CD8-positive, alpha-beta memory T cell (primary cell): Measurements from ENCODE around the gene LMLN. TPM values are rescaled to one million over a fixed set of nuclear protein-coding genes. Genes with fewer than 3 reads are reported as not detected.
"Not testable (repeated sequence)": the region's sequence is repeated elsewhere in the genome, so short reads cannot be mapped to it uniquely, and the experiment has no call there.

Experiments
- CTCF ChIA-PET: fragments of 350-600 bp; sonication (Branson Sonifier 250); formaldehyde crosslinking; loops from one replicate; lab custom pipeline; 2021; ENCODE audit warnings: antibody characterized with exemption; lab: Charles Lee
- POLR2A ChIA-PET: fragments of 350-600 bp; sonication (Branson Sonifier 250); formaldehyde crosslinking; loops from one replicate; lab custom pipeline; 2021; ENCODE audit warnings: antibody characterized with exemption; lab: Charles Lee
- DNase-seq, 5 donors: peaks; one replicate each; pipeline versions ENCODE4 v3.0.0 to v3.0.0-alpha.2; 2020 to 2022; ENCODE audit warnings: mixed read lengths in 1 of 5
- H3K27ac ChIP-seq: one replicate; pipeline ENCODE4 v1.7.0; 2013; ENCODE audit warnings: low read depth, mild to moderate bottlenecking, low read length, moderate library complexity
- H3K27me3 ChIP-seq: 2 replicates; pipeline ENCODE4 v1.7.0; 2013; ENCODE audit warnings: low read length, mild to moderate bottlenecking; ENCODE audit not compliant: insufficient read depth, poor library complexity, severe bottlenecking
- H3K36me3 ChIP-seq: 2 replicates; pipeline ENCODE4 v1.7.0; 2013; ENCODE audit warnings: mild to moderate bottlenecking, low read length, moderate library complexity; ENCODE audit not compliant: insufficient read depth
- H3K4me1 ChIP-seq: 2 replicates; pipeline ENCODE4 v1.7.0; 2013; ENCODE audit warnings: mild to moderate bottlenecking, low read length, moderate library complexity; ENCODE audit not compliant: insufficient read depth
- H3K4me3 ChIP-seq: 2 replicates; pipeline ENCODE4 v1.7.0; 2013; ENCODE audit warnings: mild to moderate bottlenecking, low read length
- H3K9me3 ChIP-seq: 2 replicates; pipeline ENCODE4 v1.7.0; 2013; ENCODE audit warnings: mild to moderate bottlenecking, low read length
- H3K27ac Mint-ChIP-seq, 8 donors: one replicate each; pipeline ENCODE4 v1.8.0; 2020 to 2021; ENCODE audit warnings: mixed read lengths in 8 of 8, mild to moderate bottlenecking in 6 of 8, inconsistent platforms in 3 of 8, moderate library complexity in 3 of 8
- H3K27me3 Mint-ChIP-seq, 2 donors: one replicate each; pipeline ENCODE4 v1.8.0; 2020 to 2021; ENCODE audit warnings: mixed read lengths in 2 of 2, mild to moderate bottlenecking in 1 of 2, moderate library complexity in 1 of 2
- H3K36me3 Mint-ChIP-seq, 3 donors: one replicate each; pipeline ENCODE4 v1.8.0; 2020 to 2021; ENCODE audit warnings: mixed read lengths in 3 of 3, inconsistent platforms in 1 of 3, mild to moderate bottlenecking in 1 of 3
- H3K4me1 Mint-ChIP-seq, 3 donors: one replicate each; pipeline ENCODE4 v1.8.0; 2020 to 2021; ENCODE audit warnings: mixed read lengths in 3 of 3, inconsistent platforms in 1 of 3, mild to moderate bottlenecking in 1 of 3
- H3K4me3 Mint-ChIP-seq, 7 donors: one replicate each; pipeline ENCODE4 v1.8.0; 2020 to 2021; ENCODE audit warnings: mixed read lengths in 7 of 7, mild to moderate bottlenecking in 6 of 7, moderate library complexity in 4 of 7, inconsistent platforms in 2 of 7
- H3K9me3 Mint-ChIP-seq, 5 donors: one replicate each; pipeline ENCODE4 v1.8.0; 2020 to 2022; ENCODE audit warnings: mixed read lengths in 5 of 5, mild to moderate bottlenecking in 3 of 5, moderate library complexity in 2 of 5, inconsistent platforms in 1 of 5
- polyA plus RNA-seq: library from polyadenylated mRNA; unstranded; fragments of 300-500 nt; fragmentation: Illumina TruSeq; gene quantifications from one replicate; pipeline ENCODE4 v1.2.3, GENCODE V29; 2021
- total RNA-seq, 2 experiments: library from RNA; stranded (reverse); gene quantifications; one replicate each; pipeline ENCODE4 v1.2.3, GENCODE V29; 2021

LMLN gene
- total RNA-seq (1 to 10 TPM; 7.3 to 7.4 TPM), polyA plus RNA-seq (2.4 TPM)

- peaks cover 3 to 39% (median 12%) of the 10 kb centered on the region in 3 donors for H3K36me3 Mint-ChIP-seq
- peaks cover 52 to 64% (median 59%) of the 10 kb centered on the region in 3 donors for H3K4me1 Mint-ChIP-seq
- Histone ChIP-seq H3K4me3 (peak within 1 kb of the TSS; percentile 75), H3K4me1 (peaks cover 41% of the 10 kb centered on the region), H3K27ac (peak within 1 kb of the TSS; percentile 74), H3K36me3 (peaks cover 17% of the 10 kb centered on the region), H3K27me3 (no peaks in the 10 kb centered on the region), H3K9me3 (no peaks in the 10 kb centered on the region)
- no peaks in the 10 kb centered on the region for H3K9me3 Mint-ChIP-seq
- H3K27ac Mint-ChIP-seq: peak within 1 kb of the TSS; percentile 91 to 98 (median 96)
- no peaks in the 10 kb centered on the region for H3K27me3 Mint-ChIP-seq
- peak within 1 kb of the TSS; percentile 86 to 96 (median 89) for H3K4me3 Mint-ChIP-seq
- ChIA-PET POLR2A (interaction anchor here (0.6 to 1.8 kb wide), 2 partner anchors 9 to 10 kb away, joined by 3 to 13 read pairs; partner anchors contain the start of gene RPL35A), CTCF (no interaction called here)
- peak; percentile 94 to 96 (median 95) for DNase-seq
These were observed at the start of gene LMLN for GRCh38 chr3:197959891-197960693. LMLN (plus strand) TSS chr3:197960217; CDS start chr3:197960246, 29 bp downstream.

GRCh38 chr3:197912741-197913476 lies 47.1 kb upstream of the LMLN start:
- H3K4me3 ChIP-seq: no peak overlapping the region
- H3K27ac Mint-ChIP-seq: peak overlapping the region in 6 of 8 donors; percentile 37 to 86 (median 68)
- DNase-seq: no peak
- H3K27ac ChIP-seq: no peak overlapping the region
- ChIA-PET POLR2A (no interaction called here), CTCF (no interaction called here)
- H3K9me3 Mint-ChIP-seq: no peaks in the 10 kb centered on the region
- no peaks in the 10 kb centered on the region for H3K9me3 ChIP-seq
- peaks cover 0 to 8% (median 8%) of the 10 kb centered on the region in 3 donors for H3K36me3 Mint-ChIP-seq
- H3K4me3 Mint-ChIP-seq: peak overlapping the region; percentile 21 to 87 (median 64)
- peaks cover 0 to 1% of the 10 kb centered on the region in 2 donors for H3K27me3 Mint-ChIP-seq
- H3K36me3 ChIP-seq: no peaks in the 10 kb centered on the region
- no peaks in the 10 kb centered on the region for H3K27me3 ChIP-seq
- peaks cover 0 to 6% (median 0%) of the 10 kb centered on the region in 3 donors for H3K4me1 Mint-ChIP-seq
- H3K4me1 ChIP-seq: no peaks in the 10 kb centered on the region

- H3K4me3 ChIP-seq: no peak overlapping the region
- H3K4me1 Mint-ChIP-seq: peaks cover 0 to 6% (median 0%) of the 10 kb centered on the region in 3 donors
- POLR2A ChIA-PET: no interaction called here
- no peak for DNase-seq
- H3K36me3 ChIP-seq: no peaks in the 10 kb centered on the region
- H3K27me3 ChIP-seq: no peaks in the 10 kb centered on the region
- H3K27ac Mint-ChIP-seq: peak overlapping the region in 2 of 8 donors; percentile 11 to 69
- H3K4me3 Mint-ChIP-seq: peak overlapping the region in 3 of 7 donors; percentile 11 to 82 (median 64)
- no peaks in the 10 kb centered on the region for H3K9me3 Mint-ChIP-seq
- no peaks in the 10 kb centered on the region for H3K9me3 ChIP-seq
- no peak overlapping the region for H3K27ac ChIP-seq
- no peaks in the 10 kb centered on the region for H3K4me1 ChIP-seq
- H3K36me3 Mint-ChIP-seq: peaks cover 0 to 8% (median 8%) of the 10 kb centered on the region in 3 donors
- CTCF ChIA-PET: interaction anchor here (1.9 kb wide), 1 partner anchor 8 kb away, joined by 5 read pairs; no protein-coding TSS in a partner anchor
- peaks cover 0 to 1% of the 10 kb centered on the region in 2 donors for H3K27me3 Mint-ChIP-seq
These were observed 46.2 kb upstream of the LMLN start for GRCh38 chr3:197913641-197914380.

GRCh38 chr3:197921429-197922275 lies 38.4 kb upstream of the LMLN start:
- H3K9me3 ChIP-seq, H3K27ac ChIP-seq, DNase-seq, H3K36me3 ChIP-seq, POLR2A ChIA-PET, H3K4me3 ChIP-seq, CTCF ChIA-PET, H3K27me3 ChIP-seq, H3K4me1 ChIP-seq, H3K4me1 Mint-ChIP-seq, H3K27me3 Mint-ChIP-seq, H3K9me3 Mint-ChIP-seq, H3K4me3 Mint-ChIP-seq: not testable (repeated sequence)
- Mint-ChIP-seq H3K27ac (peak overlapping the region in 1 of 8 donors; percentile 24), H3K36me3 (peaks cover 19 to 33% (median 27%) of the 10 kb centered on the region in 3 donors)

GRCh38 chr3:197926418-197926817 lies 33.6 kb upstream of the LMLN start:
- Histone ChIP-seq H3K27ac (no peak overlapping the region), H3K36me3 (no peaks in the 10 kb centered on the region), H3K27me3 (no peaks in the 10 kb centered on the region), H3K4me3 (no peak overlapping the region), H3K9me3 (no peaks in the 10 kb centered on the region), H3K4me1 (no peaks in the 10 kb centered on the region)
- H3K4me3 Mint-ChIP-seq: no peak overlapping the region
- POLR2A ChIA-PET: no interaction called here
- H3K9me3 Mint-ChIP-seq: peaks cover 0 to 6% (median 0%) of the 10 kb centered on the region in 5 donors
- H3K27me3 Mint-ChIP-seq: peaks cover 4% of the 10 kb centered on the region in 2 donors
- CTCF ChIA-PET: interaction anchor here (0.9 kb wide), 1 partner anchor 21 kb away, joined by 3 read pairs; no protein-coding TSS in a partner anchor
- H3K4me1 Mint-ChIP-seq: peaks cover 0 to 4% (median 0%) of the 10 kb centered on the region in 3 donors
- peaks cover 35 to 55% (median 41%) of the 10 kb centered on the region in 3 donors for H3K36me3 Mint-ChIP-seq
- no peak for DNase-seq
- no peak overlapping the region for H3K27ac Mint-ChIP-seq

GRCh38 chr3:197927578-197927977 lies 32.4 kb upstream of the LMLN start:
- CTCF ChIA-PET, H3K9me3 ChIP-seq, H3K4me3 ChIP-seq, DNase-seq, H3K4me1 ChIP-seq, H3K4me1 Mint-ChIP-seq, H3K27me3 Mint-ChIP-seq, H3K27me3 ChIP-seq, H3K9me3 Mint-ChIP-seq, H3K27ac ChIP-seq, H3K27ac Mint-ChIP-seq, H3K36me3 ChIP-seq, POLR2A ChIA-PET, H3K4me3 Mint-ChIP-seq: not testable (repeated sequence)
- H3K36me3 Mint-ChIP-seq: peaks cover 32 to 53% (median 35%) of the 10 kb centered on the region in 3 donors

- no peaks in the 10 kb centered on the region for H3K27me3 Mint-ChIP-seq
- Histone ChIP-seq H3K36me3 (no peaks in the 10 kb centered on the region), H3K4me1 (no peaks in the 10 kb centered on the region), H3K27ac (no peak overlapping the region), H3K27me3 (no peaks in the 10 kb centered on the region), H3K9me3 (no peaks in the 10 kb centered on the region), H3K4me3 (no peak overlapping the region)
- DNase-seq: no peak
- H3K36me3 Mint-ChIP-seq: peaks cover 4 to 17% (median 5%) of the 10 kb centered on the region in 3 donors
- ChIA-PET POLR2A (interaction anchor here (0.6 kb wide), 1 partner anchor 188 kb away, joined by 4 read pairs; no protein-coding TSS in a partner anchor), CTCF (interaction anchor here (0.6 to 0.9 kb wide), 2 partner anchors 22 to 66 kb away, joined by 3 read pairs; no protein-coding TSS in a partner anchor)
- H3K4me3 Mint-ChIP-seq: no peak overlapping the region
- H3K4me1 Mint-ChIP-seq: peaks cover 0 to 3% (median 0%) of the 10 kb centered on the region in 3 donors
- no peak overlapping the region for H3K27ac Mint-ChIP-seq
- H3K9me3 Mint-ChIP-seq: no peaks in the 10 kb centered on the region
These were observed 23.1 kb upstream of the LMLN start for GRCh38 chr3:197936819-197937384.
